HG03442 (cell line): ENCODE results near the gene SPOCK3.

ENCODE experiments used
- ATAC-seq: cut with Tn5 transposase; IDR thresholded peaks from one replicate; pipeline ENCODE4 v1.9.1; 2021; ENCODE audit warnings: mild to moderate bottlenecking, moderate library complexity; ENCODE audit not compliant: unreplicated experiment

SPOCK3 gene

DNA sequence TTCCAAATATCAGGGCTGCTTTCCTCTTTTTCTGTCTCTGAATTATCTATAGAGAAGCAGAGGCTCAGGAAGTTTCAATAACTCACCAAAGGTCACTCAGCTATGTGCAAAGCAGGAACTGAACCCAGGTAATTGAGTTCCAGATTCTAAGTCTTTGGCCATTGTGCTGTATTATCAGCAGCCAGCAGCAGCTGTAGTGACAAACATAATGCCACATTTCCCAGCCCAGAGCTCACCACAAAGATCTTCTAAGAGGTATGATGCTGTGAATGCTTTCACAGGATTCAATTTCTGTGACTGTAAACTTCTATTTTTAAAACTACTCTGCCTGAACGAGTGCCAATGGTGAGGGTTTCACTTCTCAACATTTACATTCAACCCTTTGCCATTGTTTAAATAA lies 56.4 kb downstream of the SPOCK3 start:
- ATAC-seq = no peak

GRCh38 chr4:167176723-167177367 lies 57.4 kb downstream of the SPOCK3 start:
- ATAC-seq = no peak

GRCh38 chr4:167171928-167172327 lies 62.4 kb downstream of the SPOCK3 start:
- ATAC-seq = no peak

- no peak for ATAC-seq
Observed at GRCh38 chr4:167168611-167169010, 65.7 kb downstream of the SPOCK3 start.

- no peak for ATAC-seq
Observed at GRCh38 chr4:167150587-167150986, 83.7 kb downstream of the SPOCK3 start.

DNA sequence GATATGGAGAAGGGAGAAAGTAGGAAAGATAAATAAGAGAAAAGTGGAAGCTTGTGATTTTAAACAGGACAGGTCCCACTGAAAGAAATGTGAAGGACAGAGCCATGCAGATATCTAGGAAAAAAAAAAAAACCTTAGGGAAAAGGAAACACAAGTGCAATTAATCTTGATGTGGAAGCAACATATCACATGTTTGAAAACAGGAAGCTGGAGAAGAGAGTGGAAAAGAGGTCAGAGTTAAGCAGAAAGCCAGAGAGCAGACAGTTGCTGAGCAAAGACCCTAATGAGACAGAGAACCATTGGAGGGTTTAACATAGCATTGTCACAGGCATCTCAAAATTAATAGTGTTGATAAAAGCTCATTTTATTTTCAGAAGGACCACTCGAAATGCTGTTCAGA lies 89.7 kb downstream of the SPOCK3 start:
- ATAC-seq = no peak

DNA sequence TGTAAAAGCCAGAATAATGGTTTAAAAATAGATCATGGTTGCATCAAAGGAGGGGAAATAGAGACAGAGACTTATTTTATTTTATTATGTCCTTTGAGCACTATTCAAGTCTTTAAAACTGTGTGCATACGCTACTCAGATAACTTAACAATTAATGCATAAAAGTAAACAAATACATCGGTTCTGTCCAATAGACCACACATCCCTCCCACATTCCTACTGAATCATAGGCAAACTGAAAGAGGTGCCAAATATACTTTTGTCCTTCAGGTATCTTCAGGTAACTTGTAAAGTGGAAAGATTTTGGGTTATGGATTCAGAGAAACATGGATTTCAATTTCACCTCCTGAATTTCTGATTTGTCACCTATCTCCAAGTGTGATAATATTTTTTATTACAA lies 91.3 kb downstream of the SPOCK3 start:
- no peak for ATAC-seq

GRCh38 chr4:167136270-167136669 lies 98.0 kb downstream of the SPOCK3 start:
- no peak for ATAC-seq

DNA sequence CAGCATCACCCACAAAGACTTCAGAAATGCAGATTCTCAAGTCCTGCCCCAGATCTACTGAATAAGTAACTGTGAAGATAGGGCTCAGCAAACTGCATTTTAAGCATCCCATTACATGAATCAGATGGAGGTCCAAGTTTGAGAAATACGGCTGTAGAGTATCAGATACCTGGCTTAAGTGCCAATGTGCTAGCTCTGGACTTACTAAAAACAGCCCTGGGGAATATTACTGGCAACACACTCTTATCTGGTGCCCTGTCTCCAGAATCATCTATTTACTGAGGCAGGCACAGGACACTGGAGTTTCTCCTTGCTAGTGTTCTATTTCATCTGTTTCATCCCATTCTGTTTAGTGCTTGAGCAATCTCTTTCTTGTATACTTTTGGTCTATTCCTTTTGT lies 105.1 kb downstream of the SPOCK3 start:
- ATAC-seq = no peak

GRCh38 chr4:167119392-167119791 lies 114.9 kb downstream of the SPOCK3 start:
- ATAC-seq = no peak

DNA sequence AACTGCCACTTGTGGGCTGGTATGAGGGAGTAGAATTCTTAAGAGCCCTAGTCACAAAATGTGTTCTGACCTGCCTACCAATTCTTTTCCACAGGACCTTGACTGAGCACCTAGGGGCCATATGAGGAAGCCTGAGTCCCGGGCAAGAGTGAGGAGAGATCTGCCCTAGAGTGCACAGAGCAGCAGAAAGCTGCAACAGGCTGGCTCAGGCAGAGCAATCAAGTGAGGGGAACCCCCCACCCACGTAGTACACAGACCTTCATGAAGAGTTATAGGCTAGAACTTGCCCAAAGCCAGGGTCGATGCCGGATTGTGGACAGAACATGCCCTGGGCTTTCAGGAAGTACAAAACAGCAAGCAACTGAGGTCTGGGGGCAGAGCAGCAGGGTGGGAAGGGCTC lies 117.0 kb downstream of the SPOCK3 start:
- peak; percentile 52 for ATAC-seq

DNA sequence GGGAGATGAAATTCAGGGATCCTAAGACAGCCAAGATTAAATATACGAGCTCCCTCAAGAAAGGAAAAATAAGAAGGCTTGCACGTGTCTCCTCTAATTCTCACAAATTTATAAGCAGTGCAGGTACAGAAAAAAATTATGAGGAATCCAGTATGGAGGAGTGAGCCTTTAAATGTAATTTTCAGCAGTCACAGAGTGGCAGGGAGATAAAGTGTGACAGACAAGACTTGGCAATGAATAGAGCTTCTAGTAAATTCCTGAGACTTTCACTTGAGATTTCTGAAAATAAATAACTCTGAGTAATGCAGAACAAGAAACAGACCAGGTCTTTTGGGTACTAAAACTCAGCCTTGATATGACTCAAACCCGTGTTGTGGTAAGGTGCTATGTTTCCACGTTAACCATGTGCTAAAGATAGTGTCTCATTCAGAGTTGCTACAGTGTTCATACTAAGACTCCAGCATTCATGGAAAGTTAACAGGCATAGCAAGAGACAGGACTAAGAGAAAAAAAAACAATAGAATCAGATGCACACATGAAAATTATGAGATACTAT lies 119.8 kb downstream of the SPOCK3 start:
- peak; percentile 80 for ATAC-seq

GRCh38 chr4:167111622-167112021 lies 122.7 kb downstream of the SPOCK3 start:
- ATAC-seq = no peak

DNA sequence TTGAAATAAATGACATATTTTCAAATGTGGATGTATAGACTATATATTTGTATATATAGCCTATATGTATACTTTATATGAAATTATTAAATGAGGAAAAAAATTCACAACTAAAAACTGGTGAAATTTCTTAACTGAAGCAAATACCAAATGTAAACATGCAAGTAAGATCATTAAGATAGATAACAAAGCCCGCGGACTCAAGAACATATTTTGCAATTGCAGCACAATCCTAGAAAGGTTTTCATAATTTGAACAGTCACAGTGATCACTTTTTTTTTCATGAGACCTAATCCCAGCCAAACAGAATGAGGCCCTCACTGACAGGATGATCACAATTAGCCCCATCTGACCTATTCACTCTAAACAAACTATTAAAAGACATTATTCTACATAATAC lies 123.2 kb downstream of the SPOCK3 start:
- no peak for ATAC-seq

GRCh38 chr4:167109859-167110258 lies 124.4 kb downstream of the SPOCK3 start:
- ATAC-seq = no peak

DNA sequence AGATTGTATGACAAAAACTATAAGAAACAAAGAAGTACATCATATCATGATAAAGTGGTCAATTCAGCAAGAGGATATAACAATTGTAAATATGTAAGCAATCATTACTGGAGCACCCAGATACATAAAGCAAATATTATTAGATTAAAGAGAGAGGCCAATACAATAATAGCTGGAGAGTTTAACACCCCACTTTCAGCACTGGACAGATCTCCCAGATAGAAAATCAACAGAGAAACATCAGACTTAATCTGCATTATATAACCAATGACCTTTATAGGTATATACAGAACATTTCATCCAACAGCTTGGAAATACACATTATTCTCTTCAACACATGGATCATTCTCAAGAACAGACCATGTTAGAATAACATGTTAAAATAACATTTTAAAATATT lies 128.4 kb downstream of the SPOCK3 start:
- no peak for ATAC-seq

DNA sequence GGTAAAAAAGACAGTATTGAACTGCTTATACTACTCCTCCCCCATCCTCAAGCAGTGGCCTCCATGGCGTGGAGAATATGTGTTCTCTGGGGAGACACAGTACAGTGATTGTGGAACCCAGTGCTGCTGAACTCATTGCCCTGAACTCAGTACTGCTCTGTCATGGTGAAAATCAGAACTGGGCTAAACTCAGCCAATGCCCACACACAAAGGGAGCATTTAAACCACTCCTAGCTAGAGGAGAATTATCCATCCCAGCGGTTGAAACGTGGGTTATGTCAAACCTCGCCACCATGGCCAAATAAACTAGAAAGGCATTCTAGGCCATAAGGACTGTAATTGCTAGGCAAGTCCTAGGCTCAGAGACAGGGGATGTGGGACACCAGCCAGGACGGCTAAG lies 131.8 kb downstream of the SPOCK3 start:
- no peak for ATAC-seq

DNA sequence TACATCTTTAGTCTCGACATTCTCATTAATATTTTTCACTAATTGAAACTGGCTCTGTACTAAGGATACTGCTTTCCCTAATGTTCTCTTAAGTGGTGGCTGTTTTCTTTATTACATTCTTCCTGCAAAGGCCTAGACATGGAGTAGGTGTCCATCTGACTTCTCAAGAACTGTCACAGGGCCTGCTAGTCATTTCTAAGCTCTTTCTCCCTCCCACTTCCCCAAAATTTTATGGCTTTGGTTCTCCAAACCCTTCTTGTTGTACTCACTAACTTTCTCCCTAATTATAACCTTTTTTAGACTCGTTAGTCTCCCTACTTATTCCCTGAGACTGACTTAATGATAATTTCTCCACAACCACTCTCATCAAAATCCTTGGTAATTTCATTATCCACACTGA lies 133.3 kb downstream of the SPOCK3 start:
- no peak for ATAC-seq

DNA sequence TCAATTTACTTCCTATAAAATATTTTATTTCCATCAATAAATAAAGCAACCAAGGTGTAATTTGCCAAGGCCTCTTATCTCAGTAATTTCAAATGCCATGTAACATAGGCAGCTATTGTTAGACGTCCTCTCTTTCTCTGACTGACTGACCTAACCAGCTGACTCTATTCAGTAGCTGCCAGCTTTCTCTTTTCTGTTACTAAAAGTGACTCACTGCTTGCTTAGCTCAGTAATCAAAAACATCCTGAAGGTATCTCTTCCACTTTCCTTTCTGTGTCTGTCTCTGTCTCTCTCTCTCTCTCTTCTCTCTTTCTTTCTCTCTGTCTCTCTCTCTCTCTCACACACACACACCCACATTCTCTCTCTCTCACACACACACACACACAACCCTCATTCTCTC lies 134.2 kb downstream of the SPOCK3 start:
- peak; percentile 97 for ATAC-seq

GRCh38 chr4:167088115-167088514 lies 146.2 kb downstream of the SPOCK3 start:
- peak; percentile 89 for ATAC-seq

DNA sequence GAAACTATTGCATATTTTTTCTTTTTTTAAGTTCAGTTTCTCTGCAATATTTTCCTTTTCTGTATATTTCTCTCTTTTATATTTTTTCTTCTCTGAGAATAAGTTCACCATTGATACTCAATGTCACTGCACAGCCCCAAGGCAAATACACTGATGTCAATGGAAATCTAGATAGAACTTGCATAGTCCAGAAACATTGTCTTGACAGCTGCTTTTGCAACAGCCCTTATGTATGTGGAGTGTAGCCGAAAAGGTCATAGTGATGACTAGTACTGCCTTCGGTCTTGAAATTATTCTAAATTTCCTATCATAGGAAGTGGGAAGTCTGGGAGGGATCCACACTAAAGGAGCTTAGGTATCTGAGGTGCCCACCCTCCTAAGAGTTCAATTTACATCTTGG lies 150.0 kb downstream of the SPOCK3 start:
- no peak for ATAC-seq

GRCh38 chr4:167079762-167080161 lies 154.5 kb downstream of the SPOCK3 start:
- ATAC-seq = no peak

- ATAC-seq = no peak
Observed at GRCh38 chr4:167052631-167053091, 181.6 kb downstream of the SPOCK3 start.
